ENCODE results near the gene PILRA.

DNA sequence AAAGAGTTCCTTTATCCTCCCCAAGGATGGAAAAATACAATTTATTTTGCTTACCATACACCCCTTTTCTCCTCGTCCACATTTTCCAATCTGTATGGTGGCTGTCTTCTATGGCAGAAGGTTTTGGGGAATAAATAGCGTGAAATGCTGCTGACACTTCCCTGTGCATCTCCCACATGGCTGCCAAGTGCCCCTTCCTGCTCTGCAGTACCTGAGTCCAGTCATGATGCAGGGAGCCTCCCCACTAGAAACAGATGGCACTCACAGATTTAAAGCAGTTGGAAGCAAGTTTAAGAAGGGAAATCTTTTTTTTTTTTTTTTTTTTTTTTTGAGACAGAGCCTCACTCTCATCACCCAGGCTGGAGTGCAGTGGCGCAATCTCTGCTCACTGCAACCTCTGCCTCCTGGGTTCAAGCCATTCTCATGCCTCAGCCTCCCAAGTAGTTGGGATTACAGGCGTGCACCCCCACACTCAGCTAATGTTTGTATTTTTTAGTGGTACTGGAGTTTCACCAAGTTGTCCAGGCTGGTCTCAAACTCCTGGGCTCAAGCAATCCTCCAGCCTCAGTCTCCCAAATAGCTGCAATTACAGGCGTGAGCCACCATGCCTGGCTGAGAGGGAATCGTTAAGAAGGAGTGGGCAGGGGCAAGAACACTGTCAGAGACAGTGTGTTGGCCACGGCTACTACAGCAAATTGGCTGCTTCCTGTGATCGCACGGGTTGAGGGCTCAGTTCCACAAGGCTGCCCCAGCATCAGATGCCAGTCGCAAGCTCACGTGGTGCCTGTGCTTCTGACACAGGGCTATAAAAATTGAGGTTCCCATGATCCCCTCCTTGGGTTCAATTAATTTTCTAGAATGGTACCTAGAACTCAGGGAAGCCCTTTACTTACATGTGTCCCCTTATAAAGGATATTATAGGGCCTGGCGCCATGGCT lies 5.3 kb upstream of the PILRA start:
- TF ChIP-seq, protein P1, sequence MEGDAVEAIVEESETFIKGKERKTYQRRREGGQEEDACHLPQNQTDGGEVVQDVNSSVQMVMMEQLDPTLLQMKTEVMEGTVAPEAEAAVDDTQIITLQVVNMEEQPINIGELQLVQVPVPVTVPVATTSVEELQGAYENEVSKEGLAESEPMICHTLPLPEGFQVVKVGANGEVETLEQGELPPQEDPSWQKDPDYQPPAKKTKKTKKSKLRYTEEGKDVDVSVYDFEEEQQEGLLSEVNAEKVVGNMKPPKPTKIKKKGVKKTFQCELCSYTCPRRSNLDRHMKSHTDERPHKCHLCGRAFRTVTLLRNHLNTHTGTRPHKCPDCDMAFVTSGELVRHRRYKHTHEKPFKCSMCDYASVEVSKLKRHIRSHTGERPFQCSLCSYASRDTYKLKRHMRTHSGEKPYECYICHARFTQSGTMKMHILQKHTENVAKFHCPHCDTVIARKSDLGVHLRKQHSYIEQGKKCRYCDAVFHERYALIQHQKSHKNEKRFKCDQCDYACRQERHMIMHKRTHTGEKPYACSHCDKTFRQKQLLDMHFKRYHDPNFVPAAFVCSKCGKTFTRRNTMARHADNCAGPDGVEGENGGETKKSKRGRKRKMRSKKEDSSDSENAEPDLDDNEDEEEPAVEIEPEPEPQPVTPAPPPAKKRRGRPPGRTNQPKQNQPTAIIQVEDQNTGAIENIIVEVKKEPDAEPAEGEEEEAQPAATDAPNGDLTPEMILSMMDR (IDR thresholded peaks at IDR 0.05) = no peak
- no peak for TF ChIP-seq POLR2A (IDR thresholded peaks at IDR 0.05)
